ENCODE data around the gene AQP5. TPM values are rescaled to one million over a fixed set of nuclear protein-coding genes. Genes with fewer than 3 reads are reported as not detected.

The AQP5 gene
- total RNA-seq, 1 donor from 2014 or later, result not detected

GRCh38 chr12:49966511-49967041 lies 4.9 kb downstream of the AQP5 start:
- H3K36me3 Mint-ChIP-seq (ENCODE audit: unreplicated experiment), result peaks cover 4% of the 10 kb centered on the region
- peaks cover 9% of the 10 kb centered on the region for H3K9me3 Mint-ChIP-seq (ENCODE audit: unreplicated experiment)
- H3K27ac Mint-ChIP-seq (ENCODE audit: unreplicated experiment), result no peak overlapping the region
- H3K4me3 Mint-ChIP-seq (ENCODE audit: unreplicated experiment), result no peak overlapping the region
- TF ChIP-seq CTCF (IDR thresholded peaks at IDR 0.05; ENCODE audit: partially characterized antibody, unreplicated experiment), result no peak
- H3K4me1 Mint-ChIP-seq (ENCODE audit: low read depth, unreplicated experiment), result peaks cover 3% of the 10 kb centered on the region
- DNase-seq, result no peak
- peaks cover 5% of the 10 kb centered on the region for H3K27me3 Mint-ChIP-seq (ENCODE audit: unreplicated experiment)

- peak; percentile 97 for DNase-seq
- Mint-ChIP-seq H3K9me3 (ENCODE audit: unreplicated experiment) (peaks cover 9% of the 10 kb centered on the region), H3K4me3 (ENCODE audit: unreplicated experiment) (peak overlapping the region; percentile 70), H3K27ac (ENCODE audit: unreplicated experiment) (no peak overlapping the region), H3K27me3 (ENCODE audit: unreplicated experiment) (peaks cover 5% of the 10 kb centered on the region), H3K36me3 (ENCODE audit: unreplicated experiment) (peaks cover 4% of the 10 kb centered on the region), H3K4me1 (ENCODE audit: low read depth, unreplicated experiment) (peaks cover 3% of the 10 kb centered on the region)
- TF ChIP-seq CTCF (IDR thresholded peaks at IDR 0.05; ENCODE audit: partially characterized antibody, unreplicated experiment), result peak; percentile 98
Observed at GRCh38 chr12:49967042-49967776, 5.5 kb downstream of the AQP5 start.

GRCh38 chr12:49967777-49968250 lies 6.1 kb downstream of the AQP5 start:
- peaks cover 5% of the 10 kb centered on the region for H3K27me3 Mint-ChIP-seq (ENCODE audit: unreplicated experiment)
- H3K27ac Mint-ChIP-seq (ENCODE audit: unreplicated experiment), result no peak overlapping the region
- DNase-seq, result no peak
- peaks cover 9% of the 10 kb centered on the region for H3K4me1 Mint-ChIP-seq (ENCODE audit: low read depth, unreplicated experiment)
- peaks cover 12% of the 10 kb centered on the region for H3K9me3 Mint-ChIP-seq (ENCODE audit: unreplicated experiment)
- no peak for TF ChIP-seq CTCF (IDR thresholded peaks at IDR 0.05; ENCODE audit: partially characterized antibody, unreplicated experiment)
- H3K4me3 Mint-ChIP-seq (ENCODE audit: unreplicated experiment), result peak overlapping the region; percentile 34
- H3K36me3 Mint-ChIP-seq (ENCODE audit: unreplicated experiment), result peaks cover 4% of the 10 kb centered on the region

GRCh38 chr12:49968471-49968870 lies 6.8 kb downstream of the AQP5 start:
- Mint-ChIP-seq H3K4me3 (ENCODE audit: unreplicated experiment) (no peak overlapping the region), H3K4me1 (ENCODE audit: low read depth, unreplicated experiment) (peaks cover 10% of the 10 kb centered on the region), H3K9me3 (ENCODE audit: unreplicated experiment) (peaks cover 13% of the 10 kb centered on the region), H3K27ac (ENCODE audit: unreplicated experiment) (no peak overlapping the region), H3K27me3 (ENCODE audit: unreplicated experiment) (peaks cover 3% of the 10 kb centered on the region), H3K36me3 (ENCODE audit: unreplicated experiment) (peaks cover 4% of the 10 kb centered on the region)
- no peak for TF ChIP-seq CTCF (IDR thresholded peaks at IDR 0.05; ENCODE audit: partially characterized antibody, unreplicated experiment)
- no peak for DNase-seq

GRCh38 chr12:49969027-49969426 lies 7.4 kb downstream of the AQP5 start:
- peaks cover 12% of the 10 kb centered on the region for H3K4me1 Mint-ChIP-seq (ENCODE audit: low read depth, unreplicated experiment)
- peaks cover 3% of the 10 kb centered on the region for H3K27me3 Mint-ChIP-seq (ENCODE audit: unreplicated experiment)
- peak; percentile 1 for TF ChIP-seq CTCF (IDR thresholded peaks at IDR 0.05; ENCODE audit: partially characterized antibody, unreplicated experiment)
- H3K36me3 Mint-ChIP-seq (ENCODE audit: unreplicated experiment), result peaks cover 4% of the 10 kb centered on the region
- DNase-seq, result no peak
- peaks cover 13% of the 10 kb centered on the region for H3K9me3 Mint-ChIP-seq (ENCODE audit: unreplicated experiment)
- no peak overlapping the region for H3K27ac Mint-ChIP-seq (ENCODE audit: unreplicated experiment)
- no peak overlapping the region for H3K4me3 Mint-ChIP-seq (ENCODE audit: unreplicated experiment)
